Measurements from ENCODE around the gene ADAM12.

- TF ChIP-seq, protein P1, sequence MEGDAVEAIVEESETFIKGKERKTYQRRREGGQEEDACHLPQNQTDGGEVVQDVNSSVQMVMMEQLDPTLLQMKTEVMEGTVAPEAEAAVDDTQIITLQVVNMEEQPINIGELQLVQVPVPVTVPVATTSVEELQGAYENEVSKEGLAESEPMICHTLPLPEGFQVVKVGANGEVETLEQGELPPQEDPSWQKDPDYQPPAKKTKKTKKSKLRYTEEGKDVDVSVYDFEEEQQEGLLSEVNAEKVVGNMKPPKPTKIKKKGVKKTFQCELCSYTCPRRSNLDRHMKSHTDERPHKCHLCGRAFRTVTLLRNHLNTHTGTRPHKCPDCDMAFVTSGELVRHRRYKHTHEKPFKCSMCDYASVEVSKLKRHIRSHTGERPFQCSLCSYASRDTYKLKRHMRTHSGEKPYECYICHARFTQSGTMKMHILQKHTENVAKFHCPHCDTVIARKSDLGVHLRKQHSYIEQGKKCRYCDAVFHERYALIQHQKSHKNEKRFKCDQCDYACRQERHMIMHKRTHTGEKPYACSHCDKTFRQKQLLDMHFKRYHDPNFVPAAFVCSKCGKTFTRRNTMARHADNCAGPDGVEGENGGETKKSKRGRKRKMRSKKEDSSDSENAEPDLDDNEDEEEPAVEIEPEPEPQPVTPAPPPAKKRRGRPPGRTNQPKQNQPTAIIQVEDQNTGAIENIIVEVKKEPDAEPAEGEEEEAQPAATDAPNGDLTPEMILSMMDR (IDR thresholded peaks at IDR 0.05 in 8 of 11, conservative IDR thresholded peaks at IDR 0.05 in 3 of 11) = no peak
- no peak for TF ChIP-seq POLR2A (IDR thresholded peaks at IDR 0.05)
Observed at GRCh38 chr10:126126023-126126422, 262.3 kb downstream of the ADAM12 start.

Data from spleen (tissue), 7 donors.